Fibroblast of lung (primary cell): Measurements from ENCODE around the gene MRPL55. TPM values are rescaled to one million over a fixed set of nuclear protein-coding genes. Genes with fewer than 3 reads are reported as not detected.

ENCODE experiments used
- DNase-seq, 2 donors: peaks; one replicate each; pipeline versions ENCODE4 v3.0.0 to v3.0.0-alpha.2; 2010; ENCODE audit warnings: low read depth in 2 of 2
- H2AFZ ChIP-seq: 2 replicates; pipeline ENCODE4 v1.5.1; 2012; ENCODE audit warnings: low read length, control low read depth, inconsistent platforms
- H3K27ac ChIP-seq: 2 replicates; pipeline ENCODE4 v1.5.1; 2011; ENCODE audit warnings: low read length, control low read depth; ENCODE audit not compliant: insufficient read depth
- H3K27me3 ChIP-seq: 2 replicates; pipeline ENCODE4 v1.5.1; 2011; ENCODE audit warnings: mild to moderate bottlenecking, low read length; ENCODE audit not compliant: control insufficient read depth, insufficient read depth
- H3K36me3 ChIP-seq: 2 replicates; pipeline ENCODE4 v1.5.1; 2011; ENCODE audit warnings: low read length; ENCODE audit not compliant: control insufficient read depth, insufficient read depth
- H3K4me1 ChIP-seq: 2 replicates; pipeline ENCODE4 v1.5.1; 2011; ENCODE audit warnings: low read length; ENCODE audit not compliant: control insufficient read depth, insufficient read depth; ENCODE audit errors: extremely low read depth
- H3K4me2 ChIP-seq: 2 replicates; pipeline ENCODE4 v1.5.1; 2011; ENCODE audit warnings: low read length, control low read depth; ENCODE audit not compliant: insufficient read depth; ENCODE audit errors: extremely low read depth
- H3K4me3 ChIP-seq, 4 experiments: fragments of 200-600 bp in 1 of 4; sonication (generic) in 1 of 4; replicated peaks in 1 of 4; 2 replicates each; pipeline ENCODE4 v1.5.1; 2011 to 2016; ENCODE audit warnings: low read length in 4 of 4, low read depth in 3 of 4, mild to moderate bottlenecking in 3 of 4, control low read depth in 2 of 4, inconsistent platforms in 1 of 4, mixed read lengths in 1 of 4; ENCODE audit not compliant: insufficient read depth in 1 of 4; ENCODE audit errors: control extremely low read depth in 1 of 4
- H3K79me2 ChIP-seq: 2 replicates; pipeline ENCODE4 v1.5.1; 2012; ENCODE audit warnings: mild to moderate bottlenecking, low read length, inconsistent platforms; ENCODE audit not compliant: control insufficient read depth, insufficient read depth
- H3K9ac ChIP-seq: 2 replicates; pipeline ENCODE4 v1.5.1; 2011; ENCODE audit warnings: mild to moderate bottlenecking, low read length, control low read depth; ENCODE audit not compliant: insufficient read depth
- H3K9me3 ChIP-seq: 2 replicates; pipeline ENCODE4 v1.5.1; 2012; ENCODE audit warnings: low read depth, low read length; ENCODE audit not compliant: control insufficient read depth, insufficient read depth
- H4K20me1 ChIP-seq: 2 replicates; pipeline ENCODE4 v1.5.1; 2011; ENCODE audit warnings: low read length; ENCODE audit not compliant: control insufficient read depth, insufficient read depth; ENCODE audit errors: extremely low read depth
- EZH2 ChIP-seq: IDR thresholded peaks from 2 replicates; pipeline ENCODE4 v1.5.1; 2012; ENCODE audit warnings: low read length, control low read depth, mild to moderate bottlenecking; ENCODE audit errors: missing control alignments
- polyA plus RNA-seq, 2 donors: library from polyadenylated mRNA; depleted of rRNA in 1 of 2; stranded (reverse) in 1 of 2; unstranded in 1 of 2; fragments of >200 nt; gene quantifications; 2 replicates each; pipeline ENCODE4 v1.2.1, GENCODE V29; 2011 to 2012; ENCODE audit warnings: missing spikeins in 1 of 2
- total RNA-seq: library from RNA; depleted of rRNA; stranded (reverse); fragments of >200 nt; gene quantifications from 2 replicates; pipeline ENCODE4 v1.2.1, GENCODE V29; 2014
- TF ChIP-seq, protein P1 (sequence below), 2 donors: IDR thresholded peaks in 1 of 2; conservative IDR thresholded peaks in 1 of 2; 1 replicate in 1 of 2; 2 replicates in 1 of 2; pipeline ENCODE4 v1.5.1; 2011 to 2012; ENCODE audit warnings: low read length in 2 of 2, control low read depth in 1 of 2, inconsistent platforms in 1 of 2, low read depth in 1 of 2, mild to moderate bottlenecking in 1 of 2

MRPL55 gene
- total and polyA plus RNA-seq, 2 donors (not counting 1 experiment from before 2014, with no cell fraction given) = 39.5 to 51.7 TPM

GRCh38 chr1:228156941-228157728 lies 48.0 kb upstream of the MRPL55 start:
- Histone ChIP-seq H3K9me3 (no peaks in the 10 kb centered on the region), H3K4me1 (no peaks in the 10 kb centered on the region), H3K27me3 (no peaks in the 10 kb centered on the region), H3K9ac (no peak overlapping the region), H3K79me2 (no peaks in the 10 kb centered on the region), H3K36me3 (no peaks in the 10 kb centered on the region), H4K20me1 (no peaks in the 10 kb centered on the region), H3K4me3 (no peak overlapping the region), H3K27ac (no peak overlapping the region), H3K4me2 (no peak overlapping the region), H2AFZ (no peak overlapping the region)
- no peak for DNase-seq
- no peak for TF ChIP-seq EZH2
- TF ChIP-seq, protein P1, sequence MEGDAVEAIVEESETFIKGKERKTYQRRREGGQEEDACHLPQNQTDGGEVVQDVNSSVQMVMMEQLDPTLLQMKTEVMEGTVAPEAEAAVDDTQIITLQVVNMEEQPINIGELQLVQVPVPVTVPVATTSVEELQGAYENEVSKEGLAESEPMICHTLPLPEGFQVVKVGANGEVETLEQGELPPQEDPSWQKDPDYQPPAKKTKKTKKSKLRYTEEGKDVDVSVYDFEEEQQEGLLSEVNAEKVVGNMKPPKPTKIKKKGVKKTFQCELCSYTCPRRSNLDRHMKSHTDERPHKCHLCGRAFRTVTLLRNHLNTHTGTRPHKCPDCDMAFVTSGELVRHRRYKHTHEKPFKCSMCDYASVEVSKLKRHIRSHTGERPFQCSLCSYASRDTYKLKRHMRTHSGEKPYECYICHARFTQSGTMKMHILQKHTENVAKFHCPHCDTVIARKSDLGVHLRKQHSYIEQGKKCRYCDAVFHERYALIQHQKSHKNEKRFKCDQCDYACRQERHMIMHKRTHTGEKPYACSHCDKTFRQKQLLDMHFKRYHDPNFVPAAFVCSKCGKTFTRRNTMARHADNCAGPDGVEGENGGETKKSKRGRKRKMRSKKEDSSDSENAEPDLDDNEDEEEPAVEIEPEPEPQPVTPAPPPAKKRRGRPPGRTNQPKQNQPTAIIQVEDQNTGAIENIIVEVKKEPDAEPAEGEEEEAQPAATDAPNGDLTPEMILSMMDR (conservative IDR thresholded peaks at IDR 0.05 in 1 of 2, IDR thresholded peaks at IDR 0.05 in 1 of 2; ENCODE audit: low read depth in 1 of 2, low read length in 2 of 2) = no peak

DNA sequence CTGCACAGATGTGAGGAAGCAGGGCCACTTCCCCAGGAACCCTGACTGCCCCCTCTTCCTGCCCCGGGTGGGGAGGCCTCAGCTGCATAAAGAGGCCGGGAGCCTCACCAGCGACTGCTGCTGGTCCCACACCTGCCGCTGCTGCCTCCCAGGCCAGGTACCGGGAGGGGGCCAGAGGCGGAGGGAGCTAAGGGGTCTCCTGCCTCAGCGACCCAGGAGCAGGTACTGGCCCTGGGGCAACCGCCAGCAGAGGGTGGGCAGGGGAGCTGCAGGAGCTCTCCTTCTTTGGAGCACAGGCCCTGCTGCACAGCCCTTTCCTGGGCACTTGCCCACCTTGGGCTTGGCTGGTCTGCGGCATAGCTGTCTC lies 47.4 kb upstream of the MRPL55 start:
- H3K4me1 ChIP-seq = peaks cover 2% of the 10 kb centered on the region
- H3K9ac ChIP-seq = no peak overlapping the region
- H3K27me3 ChIP-seq = no peaks in the 10 kb centered on the region
- DNase-seq = no peak
- TF ChIP-seq, protein P1 (conservative IDR thresholded peaks at IDR 0.05 in 1 of 2, IDR thresholded peaks at IDR 0.05 in 1 of 2; ENCODE audit: low read depth in 1 of 2, low read length in 2 of 2) = no peak
- TF ChIP-seq EZH2 = no peak
- no peaks in the 10 kb centered on the region for H3K36me3 ChIP-seq
- no peaks in the 10 kb centered on the region for H4K20me1 ChIP-seq
- no peaks in the 10 kb centered on the region for H3K9me3 ChIP-seq
- H3K4me3 ChIP-seq = no peak overlapping the region
- no peak overlapping the region for H3K4me2 ChIP-seq
- no peak overlapping the region for H3K27ac ChIP-seq
- H2AFZ ChIP-seq = no peak overlapping the region
- H3K79me2 ChIP-seq = peaks cover 4% of the 10 kb centered on the region

DNA sequence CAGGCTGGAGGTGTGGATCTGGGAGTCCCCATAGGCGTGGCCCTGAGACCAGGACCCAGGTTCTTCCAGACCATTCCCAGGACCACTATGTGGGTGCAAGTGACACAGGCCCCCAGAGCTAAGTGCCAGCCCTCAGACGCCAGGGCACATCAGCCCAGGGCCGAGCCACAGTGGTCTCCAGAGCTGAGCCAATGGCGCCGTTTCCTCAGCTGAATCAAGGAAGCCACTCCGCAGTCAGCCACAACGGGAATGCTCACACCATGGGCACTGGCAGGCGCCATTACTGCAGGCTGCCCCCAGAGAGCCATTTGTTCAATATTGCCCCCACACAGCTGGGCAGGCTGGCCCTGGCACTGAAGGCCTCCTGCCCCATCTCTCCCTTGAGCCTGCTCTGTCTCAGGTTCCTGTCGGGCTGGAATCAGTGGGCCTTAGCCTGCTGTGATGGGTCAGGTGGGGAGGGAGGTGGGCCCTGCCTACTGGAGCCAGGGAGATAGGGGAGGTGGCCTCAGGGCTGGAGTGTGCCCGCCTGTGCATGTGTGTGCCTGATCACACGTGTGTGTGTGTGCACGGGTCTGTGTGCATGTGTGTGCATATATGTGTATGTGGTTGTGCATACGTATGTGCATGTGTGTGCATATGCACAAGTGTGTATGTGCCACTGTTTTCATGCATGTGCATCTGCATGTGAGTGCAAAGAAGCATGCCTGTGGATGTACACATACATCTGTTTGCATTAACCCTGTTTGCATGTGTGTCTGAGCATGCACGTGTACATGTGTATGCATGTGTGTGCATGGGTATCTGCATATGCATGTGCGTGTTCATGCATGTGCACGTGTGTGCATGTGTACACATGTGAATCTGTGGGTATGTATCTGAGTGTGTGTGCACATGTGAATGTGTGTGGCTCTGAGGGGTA lies 46.8 kb upstream of the MRPL55 start:
- Histone ChIP-seq H3K4me1 (peaks cover 8% of the 10 kb centered on the region), H3K4me2 (no peak overlapping the region), H3K79me2 (peaks cover 6% of the 10 kb centered on the region), H3K9me3 (no peaks in the 10 kb centered on the region), H3K27me3 (no peaks in the 10 kb centered on the region), H3K4me3 (no peak overlapping the region), H2AFZ (no peak overlapping the region), H3K9ac (no peak overlapping the region), H3K27ac (no peak overlapping the region), H4K20me1 (no peaks in the 10 kb centered on the region), H3K36me3 (no peaks in the 10 kb centered on the region)
- no peak for TF ChIP-seq EZH2
- TF ChIP-seq, protein P1 (conservative IDR thresholded peaks at IDR 0.05 in 1 of 2, IDR thresholded peaks at IDR 0.05 in 1 of 2; ENCODE audit: low read depth in 1 of 2, low read length in 2 of 2) = no peak
- no peak for DNase-seq
